IPS-15b (cell line): ENCODE data around the gene SH3RF3.
"Not testable (repeated sequence)": the region's sequence is repeated elsewhere in the genome, so short reads cannot be mapped to it uniquely, and the experiment has no call there.

ENCODE experiments used
- H3K27me3 ChIP-seq: one replicate; pipeline ENCODE4 v1.6.1; 2013; ENCODE audit warnings: low read length; ENCODE audit not compliant: control insufficient read depth, insufficient read depth
- H3K36me3 ChIP-seq: one replicate; pipeline ENCODE4 v1.6.1; 2013; ENCODE audit warnings: low read length; ENCODE audit not compliant: control insufficient read depth, insufficient read depth
- H3K4me1 ChIP-seq: one replicate; pipeline ENCODE4 v1.6.1; 2013; ENCODE audit warnings: mild to moderate bottlenecking, low read length; ENCODE audit not compliant: control insufficient read depth, insufficient read depth
- H3K4me3 ChIP-seq: one replicate; pipeline ENCODE4 v1.5.1; 2013; ENCODE audit warnings: low read depth, low read length
- H3K9ac ChIP-seq: one replicate; pipeline ENCODE4 v1.6.1; 2013; ENCODE audit warnings: low read depth, mild to moderate bottlenecking, low read length
- H3K9me3 ChIP-seq: one replicate; pipeline ENCODE4 v1.6.1; 2013; ENCODE audit warnings: mild to moderate bottlenecking, low read length; ENCODE audit not compliant: control insufficient read depth, insufficient read depth

SH3RF3 gene

GRCh38 chr2:109153005-109153784 lies 24.2 kb downstream of the SH3RF3 start:
- Histone ChIP-seq H3K9ac (no peak overlapping the region), H3K36me3 (no peaks in the 10 kb centered on the region), H3K9me3 (no peaks in the 10 kb centered on the region), H3K4me3 (no peak overlapping the region), H3K27me3 (no peaks in the 10 kb centered on the region), H3K4me1 (peaks cover 2% of the 10 kb centered on the region)

DNA sequence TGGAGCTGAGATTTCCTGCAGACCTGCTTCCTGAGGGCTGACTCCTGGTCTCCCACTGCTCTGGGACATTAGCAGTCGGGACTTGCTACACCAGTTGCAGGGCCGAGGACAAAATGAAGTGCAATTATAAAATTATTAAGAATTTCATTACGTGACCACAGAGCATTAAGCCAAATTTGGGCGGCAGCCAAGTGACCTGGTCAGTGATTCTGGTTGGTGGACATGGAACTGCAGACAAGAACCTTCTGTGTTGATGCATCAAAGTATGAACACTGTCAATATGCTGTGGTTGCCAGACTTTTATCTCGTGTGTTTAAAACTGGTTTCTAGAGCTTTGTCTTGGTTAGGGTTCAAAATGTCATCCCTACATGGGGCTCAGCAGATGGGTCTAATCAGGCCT lies 24.8 kb downstream of the SH3RF3 start:
- no peaks in the 10 kb centered on the region for H3K36me3 ChIP-seq
- no peaks in the 10 kb centered on the region for H3K9me3 ChIP-seq
- H3K4me1 ChIP-seq = peaks cover 2% of the 10 kb centered on the region
- no peak overlapping the region for H3K4me3 ChIP-seq
- no peaks in the 10 kb centered on the region for H3K27me3 ChIP-seq
- H3K9ac ChIP-seq = no peak overlapping the region

GRCh38 chr2:109154226-109154625 lies 25.2 kb downstream of the SH3RF3 start:
- Histone ChIP-seq H3K4me3 (no peak overlapping the region), H3K9ac (no peak overlapping the region), H3K9me3 (no peaks in the 10 kb centered on the region), H3K36me3 (no peaks in the 10 kb centered on the region), H3K4me1 (peaks cover 2% of the 10 kb centered on the region), H3K27me3 (no peaks in the 10 kb centered on the region)

- peaks cover 2% of the 10 kb centered on the region for H3K4me1 ChIP-seq
- H3K9ac ChIP-seq = no peak overlapping the region
- H3K9me3 ChIP-seq = no peaks in the 10 kb centered on the region
- H3K4me3 ChIP-seq = no peak overlapping the region
- H3K27me3 ChIP-seq = no peaks in the 10 kb centered on the region
- no peaks in the 10 kb centered on the region for H3K36me3 ChIP-seq
Observed at GRCh38 chr2:109155553-109156451, 26.8 kb downstream of the SH3RF3 start.

- Histone ChIP-seq H3K9ac (no peak overlapping the region), H3K4me3 (no peak overlapping the region), H3K27me3 (no peaks in the 10 kb centered on the region), H3K36me3 (no peaks in the 10 kb centered on the region), H3K4me1 (peaks cover 2% of the 10 kb centered on the region), H3K9me3 (no peaks in the 10 kb centered on the region)
Observed at GRCh38 chr2:109157563-109158105, 28.6 kb downstream of the SH3RF3 start.

GRCh38 chr2:109158237-109158636 lies 29.2 kb downstream of the SH3RF3 start:
- H3K4me3 ChIP-seq = no peak overlapping the region

DNA sequence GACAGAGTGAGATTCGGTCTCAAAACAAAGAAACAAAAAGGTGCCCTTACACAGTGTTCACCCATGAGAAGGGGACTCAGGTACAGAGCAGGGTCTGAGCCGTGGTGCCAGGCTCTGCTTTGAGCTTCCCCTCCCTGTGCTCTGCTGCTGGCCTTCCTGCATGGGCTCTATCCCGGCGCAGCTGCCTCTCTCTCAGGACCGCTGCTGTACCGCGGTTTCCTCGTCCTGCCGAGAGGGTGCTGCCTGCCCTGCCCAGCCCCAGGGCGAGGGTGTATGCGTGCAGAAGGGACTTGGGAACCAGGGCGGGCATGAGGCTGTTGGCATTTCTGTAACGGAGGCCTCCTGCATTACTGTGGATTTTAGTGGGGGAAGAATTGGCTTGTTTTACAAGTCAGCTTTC lies 30.1 kb downstream of the SH3RF3 start:
- no peak overlapping the region for H3K9ac ChIP-seq
- H3K4me1 ChIP-seq = peaks cover 2% of the 10 kb centered on the region
- no peak overlapping the region for H3K4me3 ChIP-seq
- no peaks in the 10 kb centered on the region for H3K27me3 ChIP-seq
- H3K9me3 ChIP-seq = no peaks in the 10 kb centered on the region
- H3K36me3 ChIP-seq = no peaks in the 10 kb centered on the region

More at GRCh38 chr2:109158237-109158636, 29.2 kb downstream of the SH3RF3 start:
- no peaks in the 10 kb centered on the region for H3K36me3 ChIP-seq
- H3K9ac ChIP-seq = no peak overlapping the region
- H3K27me3 ChIP-seq = no peaks in the 10 kb centered on the region
- H3K9me3 ChIP-seq = no peaks in the 10 kb centered on the region
- H3K4me1 ChIP-seq = peaks cover 2% of the 10 kb centered on the region

DNA sequence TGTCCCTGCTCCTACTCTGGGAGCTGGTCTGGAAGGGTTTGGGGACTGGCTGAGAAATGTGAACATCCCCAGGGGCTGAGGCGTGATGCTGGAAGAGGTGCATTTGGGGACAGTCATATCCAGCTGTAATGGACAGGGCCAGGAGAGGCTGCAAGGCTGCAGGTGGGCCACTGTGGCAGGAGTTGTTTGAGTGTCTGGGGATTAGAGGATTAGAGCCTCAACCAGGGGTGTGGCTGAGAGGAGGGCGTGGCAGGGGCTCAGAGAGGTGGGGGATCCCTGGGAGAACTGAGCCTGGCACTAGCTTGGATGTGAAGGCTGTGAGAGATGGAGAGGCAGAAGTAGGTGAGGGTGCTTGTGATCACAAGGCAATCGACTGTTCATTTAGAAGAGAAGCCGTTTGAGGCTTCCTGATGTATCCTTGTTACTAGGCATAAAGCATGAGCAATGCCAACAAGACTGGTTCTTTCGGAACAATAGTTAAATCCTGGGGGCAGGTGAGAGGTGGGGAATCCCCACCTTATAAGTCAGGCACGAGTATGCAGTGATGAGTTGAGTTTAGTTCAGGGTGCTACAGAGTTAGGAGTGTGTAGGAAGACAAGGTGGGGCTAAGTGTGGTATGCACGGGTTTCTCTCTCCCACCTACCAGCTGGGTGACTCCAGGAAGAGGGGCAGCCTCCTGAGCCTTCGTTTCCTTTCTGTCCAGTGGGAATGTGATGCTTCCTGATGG lies 31.9 kb downstream of the SH3RF3 start:
- Histone ChIP-seq H3K9me3 (no peaks in the 10 kb centered on the region), H3K4me1 (peaks cover 2% of the 10 kb centered on the region), H3K4me3 (no peak overlapping the region), H3K9ac (no peak overlapping the region), H3K36me3 (no peaks in the 10 kb centered on the region), H3K27me3 (no peaks in the 10 kb centered on the region)

GRCh38 chr2:109162367-109162766 lies 33.4 kb downstream of the SH3RF3 start:
- H3K9ac ChIP-seq, H3K36me3 ChIP-seq, H3K9me3 ChIP-seq, H3K4me3 ChIP-seq, H3K27me3 ChIP-seq, H3K4me1 ChIP-seq: not testable (repeated sequence)

DNA sequence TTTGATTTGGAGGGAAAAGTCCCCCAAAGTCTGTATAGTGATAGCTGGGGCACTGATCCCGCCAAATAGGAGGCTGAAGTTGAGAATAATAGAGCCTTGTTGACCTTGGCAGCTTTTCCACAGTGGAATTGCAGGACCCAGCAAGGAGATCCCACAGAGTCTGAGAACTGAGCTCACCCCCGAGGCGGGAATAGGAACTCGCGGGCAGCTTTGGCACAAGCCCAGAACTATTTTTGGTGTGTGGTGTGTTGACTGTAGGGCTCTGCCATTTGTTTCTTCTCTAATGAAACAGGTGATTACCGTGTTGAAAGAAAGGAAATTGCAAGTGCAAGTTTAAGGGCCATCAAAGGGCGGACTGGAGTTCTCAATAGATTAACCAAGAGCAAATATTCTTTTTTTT lies 34.0 kb downstream of the SH3RF3 start:
- Histone ChIP-seq H3K9me3 (no peaks in the 10 kb centered on the region), H3K4me1 (no peaks in the 10 kb centered on the region), H3K9ac (no peak overlapping the region), H3K36me3 (no peaks in the 10 kb centered on the region), H3K4me3 (no peak overlapping the region), H3K27me3 (no peaks in the 10 kb centered on the region)

DNA sequence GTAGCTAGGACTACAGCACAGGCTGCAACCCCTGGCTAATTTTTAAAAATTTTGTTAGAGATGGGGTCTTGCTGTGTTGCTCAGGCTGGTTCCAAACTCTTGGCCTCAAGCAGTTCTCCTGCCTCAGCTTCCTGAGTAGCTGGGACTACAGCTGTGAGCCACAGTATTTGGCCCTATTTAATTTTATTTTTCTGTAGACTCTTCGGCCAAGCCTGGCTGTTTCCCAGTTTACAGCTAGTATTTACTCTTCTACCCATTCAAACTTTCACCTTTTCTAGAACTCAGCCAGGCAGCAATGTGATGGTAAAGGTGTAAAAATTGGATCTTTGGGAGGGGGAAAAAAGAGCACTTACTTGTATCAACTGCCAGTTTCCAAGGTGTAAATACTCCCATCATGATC lies 35.3 kb downstream of the SH3RF3 start:
- no peak overlapping the region for H3K9ac ChIP-seq
- no peaks in the 10 kb centered on the region for H3K27me3 ChIP-seq
- H3K4me1 ChIP-seq = no peaks in the 10 kb centered on the region
- no peak overlapping the region for H3K4me3 ChIP-seq
- H3K36me3 ChIP-seq = no peaks in the 10 kb centered on the region
- H3K9me3 ChIP-seq = no peaks in the 10 kb centered on the region
